GM21390 (cell line): ENCODE data around the gene ABCB10.
"Not testable (repeated sequence)": the region's sequence is repeated elsewhere in the genome, so short reads cannot be mapped to it uniquely, and the experiment has no call there.

Experiments
- ATAC-seq: cut with Tn5 transposase; IDR thresholded peaks from one replicate; pipeline ENCODE4 v1.9.1; 2021; ENCODE audit not compliant: unreplicated experiment

ABCB10 gene

GRCh38 chr1:229572286-229572685 lies 13.8 kb upstream of the ABCB10 start:
- no peak for ATAC-seq

- no peak for ATAC-seq
These were observed 12.5 kb upstream of the ABCB10 start for GRCh38 chr1:229570891-229571516.

- ATAC-seq: no peak
These were observed 11.8 kb upstream of the ABCB10 start for GRCh38 chr1:229570305-229570704.

GRCh38 chr1:229567109-229567868 lies 8.8 kb upstream of the ABCB10 start:
- no peak for ATAC-seq

- no peak for ATAC-seq
These were observed 5.2 kb upstream of the ABCB10 start for GRCh38 chr1:229563701-229564100.

- ATAC-seq: no peak
These were observed 4.7 kb upstream of the ABCB10 start for GRCh38 chr1:229563241-229563640.

- ATAC-seq: no peak
These were observed 4.2 kb upstream of the ABCB10 start for GRCh38 chr1:229562686-229563085.

GRCh38 chr1:229561141-229561540 lies 2.6 kb upstream of the ABCB10 start:
- no peak for ATAC-seq

GRCh38 chr1:229560124-229560523 lies 1.6 kb upstream of the ABCB10 start:
- ATAC-seq: not testable (repeated sequence)

GRCh38 chr1:229559336-229559801 lies 862 bp upstream of the ABCB10 start:
- not testable (repeated sequence) for ATAC-seq

- ATAC-seq: peak; percentile 35
These were observed 543 bp downstream of the ABCB10 start for GRCh38 chr1:229557913-229558414.

- ATAC-seq: no peak
These were observed 1.2 kb downstream of the ABCB10 start for GRCh38 chr1:229557200-229557850.

- no peak for ATAC-seq
These were observed 3.5 kb downstream of the ABCB10 start for GRCh38 chr1:229554886-229555621.

- no peak for ATAC-seq
These were observed 4.8 kb downstream of the ABCB10 start for GRCh38 chr1:229553621-229554130.

GRCh38 chr1:229552732-229553131 lies 5.8 kb downstream of the ABCB10 start:
- ATAC-seq: no peak

- ATAC-seq: no peak
These were observed 7.5 kb downstream of the ABCB10 start for GRCh38 chr1:229550812-229551567.

- no peak for ATAC-seq
These were observed 11.0 kb downstream of the ABCB10 start for GRCh38 chr1:229547542-229547941.

GRCh38 chr1:229544587-229544986 lies 13.9 kb downstream of the ABCB10 start:
- no peak for ATAC-seq

- no peak for ATAC-seq
These were observed 18.5 kb downstream of the ABCB10 start for GRCh38 chr1:229539863-229540506.

GRCh38 chr1:229538945-229539344 lies 19.6 kb downstream of the ABCB10 start:
- no peak for ATAC-seq
